HG03280 (cell line): ENCODE data around the gene CDK5RAP3.

Experiments used
- ATAC-seq: cut with Tn5 transposase; IDR thresholded peaks from one replicate; pipeline ENCODE4 v1.9.1; 2021; ENCODE audit warnings: mild to moderate bottlenecking, moderate library complexity; ENCODE audit not compliant: unreplicated experiment

CDK5RAP3 gene

DNA sequence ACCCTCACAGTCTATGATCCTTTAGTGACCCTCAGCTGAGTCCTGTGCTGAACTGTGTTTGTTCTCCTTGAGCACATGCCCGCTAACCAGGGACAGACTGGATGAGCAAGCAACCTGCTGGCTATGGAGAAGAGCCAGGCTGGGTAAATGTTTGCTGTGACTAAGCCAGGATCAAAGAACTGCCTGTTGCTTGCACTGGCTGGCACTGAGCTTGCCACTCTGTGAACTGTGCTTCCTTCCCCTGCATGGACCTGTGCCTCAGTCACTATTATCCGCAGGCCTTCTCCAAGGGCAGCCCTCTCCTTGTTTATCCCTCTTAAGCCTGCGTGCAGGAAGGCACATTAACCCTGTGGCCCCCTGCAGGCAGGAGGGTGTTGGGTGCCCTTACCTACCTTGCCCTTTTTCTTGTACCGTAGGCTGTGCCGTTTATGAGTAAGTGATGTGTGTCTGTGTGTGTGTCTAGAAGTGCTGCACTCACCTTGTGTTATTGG, 22.2 kb upstream of the CDK5RAP3 start:
- no peak for ATAC-seq

- no peak for ATAC-seq
These were observed 21.6 kb upstream of the CDK5RAP3 start for GRCh38 chr17:47949197-47949759.

GRCh38 chr17:47949946-47950345, 21.0 kb upstream of the CDK5RAP3 start:
- ATAC-seq = no peak

- ATAC-seq = no peak
These were observed 20.5 kb upstream of the CDK5RAP3 start for GRCh38 chr17:47950448-47950847.

DNA sequence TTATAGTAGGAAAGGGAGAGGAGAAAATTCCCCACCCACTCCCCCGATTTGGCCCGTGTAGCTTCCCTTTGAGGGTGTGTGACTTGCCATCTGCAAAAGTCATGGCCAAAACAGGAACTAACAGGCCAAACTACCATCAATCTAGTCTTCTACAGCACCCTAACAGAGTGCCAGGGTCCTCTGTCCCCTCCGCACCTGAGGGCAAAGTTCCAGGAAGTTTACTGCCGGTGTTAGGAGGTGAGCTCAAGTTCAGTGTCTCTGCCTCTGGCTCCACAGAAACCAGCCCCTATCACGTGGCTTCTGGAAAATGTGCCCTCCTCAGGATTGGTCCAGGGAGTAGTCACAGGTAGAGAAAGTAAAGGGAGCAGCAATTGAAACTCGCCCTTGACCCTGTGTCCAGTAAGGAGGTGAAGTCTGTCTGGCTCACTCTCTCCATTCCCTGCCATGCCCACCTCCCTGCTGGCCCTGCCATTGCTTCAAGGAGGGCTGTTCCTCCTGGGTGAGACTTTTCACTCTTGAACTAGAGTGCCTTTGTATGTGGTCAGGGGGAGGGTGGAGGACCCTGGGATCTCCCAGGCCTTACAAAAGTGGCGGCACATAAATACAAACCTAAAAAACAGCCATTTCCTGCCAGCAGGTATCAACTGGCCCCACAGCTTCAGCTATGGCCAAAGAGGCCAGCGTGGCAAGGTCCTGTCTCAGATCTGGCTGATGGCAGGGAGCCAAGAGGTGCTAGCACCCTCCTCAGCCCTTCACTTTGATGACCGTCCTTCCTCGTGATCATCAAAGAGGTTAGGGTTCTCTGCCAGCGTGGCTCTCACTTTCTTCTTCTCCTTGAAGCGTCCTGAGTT, 18.5 kb upstream of the CDK5RAP3 start:
- ATAC-seq = no peak

DNA sequence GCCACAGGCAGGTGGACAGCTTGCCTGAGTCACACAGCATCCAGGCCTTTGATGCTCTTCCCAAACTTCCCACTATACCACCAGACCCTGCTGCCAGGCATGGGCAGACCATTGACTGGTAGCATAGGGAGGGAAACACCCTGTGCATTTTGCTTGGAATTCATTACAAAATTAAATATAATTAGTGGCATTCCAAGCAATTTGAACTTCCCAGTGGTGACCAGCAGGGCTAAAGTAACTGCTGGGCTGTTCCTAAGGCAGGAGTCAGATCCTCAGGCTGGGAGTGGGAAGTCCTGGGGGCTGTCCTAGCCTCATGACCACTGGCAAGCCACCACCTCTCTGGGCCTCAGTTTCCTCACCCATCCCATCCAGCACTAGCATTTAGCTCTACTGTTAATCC, 17.0 kb upstream of the CDK5RAP3 start:
- no peak for ATAC-seq

- no peak for ATAC-seq
These were observed 15.1 kb upstream of the CDK5RAP3 start for GRCh38 chr17:47955497-47956461.

GRCh38 chr17:47956791-47957590, 13.9 kb upstream of the CDK5RAP3 start:
- ATAC-seq = no peak

GRCh38 chr17:47957591-47958490, 13.1 kb upstream of the CDK5RAP3 start, which contains the start of gene PRR15L:
PRR15L (minus strand) TSS chr17:47957883; CDS start chr17:47953234, 4,649 bp downstream.
- ATAC-seq = no peak

DNA sequence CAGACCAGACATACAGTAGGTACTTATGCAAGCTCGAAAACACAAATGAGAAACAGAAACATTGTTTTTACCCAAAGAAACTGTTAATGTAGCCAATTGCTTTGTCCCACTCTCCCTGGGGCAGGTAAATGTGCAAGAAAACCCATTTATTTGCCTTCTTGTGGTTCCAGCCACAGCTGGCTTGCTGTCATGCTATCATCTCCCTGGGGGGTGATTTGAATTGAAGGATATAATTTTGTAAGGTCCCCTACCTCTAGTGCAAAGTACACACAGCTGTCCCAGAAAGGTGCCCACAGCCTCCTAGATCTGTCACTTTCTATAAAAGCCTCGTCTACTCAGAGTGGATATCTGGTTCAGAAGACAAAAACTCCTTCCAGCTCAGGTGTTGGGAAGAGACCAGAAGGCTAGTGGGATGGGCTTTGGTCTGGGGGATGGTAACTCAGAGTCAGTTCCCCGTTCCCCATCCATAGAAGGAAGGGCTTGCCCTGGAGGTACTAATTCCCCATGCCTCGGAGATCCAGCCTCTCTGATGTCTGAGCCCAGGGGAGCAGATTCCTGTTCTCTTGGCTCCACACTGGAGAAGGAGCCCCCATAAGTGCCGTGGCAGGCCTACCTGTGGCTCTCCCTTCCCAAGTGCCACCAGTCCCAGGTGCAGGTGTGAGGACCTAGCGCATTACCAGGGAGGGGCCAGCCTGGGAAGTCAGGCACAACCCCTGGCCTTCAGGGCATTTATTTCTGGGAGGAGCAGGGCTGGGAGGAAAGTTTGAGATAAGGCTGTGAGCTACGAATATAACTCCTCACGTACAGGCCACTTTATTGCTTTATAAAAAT, 10.9 kb upstream of the CDK5RAP3 start:
- ATAC-seq = no peak

- ATAC-seq = no peak
These were observed 9.5 kb upstream of the CDK5RAP3 start for GRCh38 chr17:47961406-47961805.

- ATAC-seq = no peak
These were observed 8.0 kb upstream of the CDK5RAP3 start for GRCh38 chr17:47962901-47963300.

GRCh38 chr17:47964856-47965255, 6.1 kb upstream of the CDK5RAP3 start:
- no peak for ATAC-seq

DNA sequence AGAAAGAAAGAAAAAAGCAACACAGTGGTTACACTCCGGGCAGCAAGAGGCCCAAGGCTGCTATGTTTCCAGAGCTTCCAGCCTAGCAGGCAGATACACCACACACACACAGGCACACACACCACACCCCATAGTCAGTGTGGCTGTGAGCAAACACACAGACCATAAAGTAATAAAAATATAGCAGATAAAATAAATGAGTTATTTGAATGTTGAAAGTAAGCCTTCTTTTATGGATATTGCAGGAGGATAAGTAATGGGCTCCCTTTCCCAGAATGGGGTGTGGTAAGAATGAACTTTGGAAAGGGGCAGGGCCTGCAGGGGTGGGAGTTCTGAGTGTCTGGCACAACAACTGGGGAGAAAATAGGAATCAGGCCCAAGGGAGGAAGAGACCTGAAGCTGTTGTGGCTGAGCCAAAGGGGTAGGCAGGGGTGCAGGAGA, 4.8 kb upstream of the CDK5RAP3 start:
- ATAC-seq = no peak

DNA sequence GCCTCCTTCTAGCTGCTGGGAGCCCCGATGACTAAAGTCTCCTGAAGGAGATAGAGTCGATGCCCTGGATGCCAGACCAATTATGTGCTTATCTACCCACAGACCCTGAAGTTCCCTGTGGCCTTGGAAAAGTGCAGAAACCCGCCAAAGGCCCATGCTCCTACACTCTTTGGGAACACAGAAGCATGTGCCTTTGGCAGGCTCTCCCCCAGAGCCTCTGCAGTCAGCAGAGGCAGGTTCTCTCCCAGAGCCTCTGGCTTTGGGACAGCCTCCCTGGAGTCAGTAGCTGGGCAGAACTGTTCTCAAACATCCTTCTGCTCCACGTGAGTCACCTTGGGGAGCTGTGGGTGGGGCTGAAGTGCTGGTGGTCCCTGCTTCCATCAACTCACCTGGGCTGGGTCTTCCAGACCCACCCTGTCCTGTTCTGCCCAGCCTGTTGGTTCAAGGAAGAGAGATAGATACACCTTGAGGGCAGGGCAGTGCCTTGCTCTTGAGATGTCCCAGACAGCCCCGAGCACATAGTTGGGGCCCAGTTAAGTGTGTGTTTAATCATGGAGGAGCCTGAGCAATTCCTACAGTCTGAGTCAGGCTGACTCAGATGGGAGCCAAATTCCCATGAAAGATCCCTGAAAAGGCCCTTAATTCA, 3.2 kb upstream of the CDK5RAP3 start:
- no peak for ATAC-seq

DNA sequence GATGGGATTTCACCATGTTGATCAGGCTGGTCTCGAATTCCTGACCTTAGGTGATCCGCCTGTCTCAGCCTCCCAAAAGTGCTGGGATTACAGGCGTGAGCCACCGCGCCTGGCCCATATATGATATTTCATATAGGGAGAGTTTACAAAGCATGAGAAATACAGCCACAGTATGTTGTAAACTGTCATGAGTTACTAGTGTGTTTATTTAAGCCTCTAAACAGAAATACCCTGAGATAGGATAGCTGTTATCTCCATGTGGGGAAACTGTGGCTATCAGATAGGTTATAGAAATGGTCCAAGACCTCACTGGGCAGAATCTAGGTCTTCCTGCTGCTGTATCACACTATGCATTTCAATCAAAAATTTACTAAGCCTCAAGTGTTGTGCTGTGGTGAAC, 2.1 kb upstream of the CDK5RAP3 start:
- no peak for ATAC-seq

DNA sequence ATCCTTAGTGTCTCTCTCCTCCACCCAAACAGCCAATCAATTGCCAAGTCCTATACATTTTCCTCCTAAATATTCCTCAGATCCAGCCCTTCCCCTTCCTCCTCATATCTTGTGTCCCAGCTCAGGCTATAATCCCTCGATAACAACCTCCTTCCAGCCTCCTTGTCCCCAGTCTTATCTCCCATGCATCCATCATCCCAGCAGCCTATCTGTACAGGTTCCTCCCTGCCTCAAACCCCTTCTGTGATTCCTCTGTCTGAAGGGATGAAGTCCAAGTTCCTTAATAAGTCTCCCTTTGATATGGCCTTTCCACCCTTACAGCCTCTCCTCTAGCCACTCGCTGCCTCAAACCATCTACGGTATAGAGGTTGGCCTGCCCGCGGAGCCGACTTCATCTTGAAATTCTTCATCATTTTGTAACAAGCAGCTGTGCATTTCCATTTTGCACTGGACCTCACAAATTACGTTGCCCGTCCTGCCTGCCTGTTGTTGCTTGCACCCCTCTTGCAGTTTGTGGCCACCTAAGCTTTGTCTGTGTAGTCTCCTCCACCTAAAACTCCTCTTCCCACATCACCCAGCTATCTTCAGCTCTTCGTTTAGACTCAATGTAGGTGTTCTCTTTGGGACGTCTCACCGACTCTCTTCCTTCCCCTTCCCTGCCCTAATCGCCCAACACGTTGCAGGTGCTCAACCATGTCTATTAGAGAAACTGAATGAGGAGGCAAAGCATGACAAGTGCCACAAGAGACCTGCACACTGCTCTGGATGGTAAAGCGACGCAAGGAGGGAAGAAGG, 786 bp upstream of the CDK5RAP3 start:
- no peak for ATAC-seq
